ENCODE results near the gene SMAD2.
"Not testable (repeated sequence)": the region's sequence is repeated elsewhere in the genome, so short reads cannot be mapped to it uniquely, and the experiment has no call there.

SMAD2 gene

DNA sequence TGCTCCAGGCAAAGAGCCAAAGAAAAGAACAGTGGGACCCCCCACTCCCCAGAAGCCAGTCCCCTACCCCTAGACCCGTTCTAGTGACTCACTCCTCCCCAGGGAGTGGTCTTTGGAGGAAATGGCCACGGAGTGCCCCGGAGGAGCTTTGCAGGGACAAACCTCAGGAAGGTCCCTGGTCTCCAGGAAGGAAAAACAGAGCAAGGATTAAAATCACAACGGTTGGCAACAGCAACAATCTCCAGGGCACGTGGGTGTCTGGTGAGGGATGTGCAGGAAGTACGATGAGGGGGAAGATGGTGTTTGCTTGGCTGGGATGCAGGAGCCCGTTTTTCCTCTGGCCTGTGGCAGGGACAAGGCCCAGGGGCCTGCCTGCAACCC, 135.0 kb downstream of the SMAD2 start:
- no peak for DNase-seq (ENCODE audit: low read depth in 1 of 2, low spot score in 1 of 2)

DNA sequence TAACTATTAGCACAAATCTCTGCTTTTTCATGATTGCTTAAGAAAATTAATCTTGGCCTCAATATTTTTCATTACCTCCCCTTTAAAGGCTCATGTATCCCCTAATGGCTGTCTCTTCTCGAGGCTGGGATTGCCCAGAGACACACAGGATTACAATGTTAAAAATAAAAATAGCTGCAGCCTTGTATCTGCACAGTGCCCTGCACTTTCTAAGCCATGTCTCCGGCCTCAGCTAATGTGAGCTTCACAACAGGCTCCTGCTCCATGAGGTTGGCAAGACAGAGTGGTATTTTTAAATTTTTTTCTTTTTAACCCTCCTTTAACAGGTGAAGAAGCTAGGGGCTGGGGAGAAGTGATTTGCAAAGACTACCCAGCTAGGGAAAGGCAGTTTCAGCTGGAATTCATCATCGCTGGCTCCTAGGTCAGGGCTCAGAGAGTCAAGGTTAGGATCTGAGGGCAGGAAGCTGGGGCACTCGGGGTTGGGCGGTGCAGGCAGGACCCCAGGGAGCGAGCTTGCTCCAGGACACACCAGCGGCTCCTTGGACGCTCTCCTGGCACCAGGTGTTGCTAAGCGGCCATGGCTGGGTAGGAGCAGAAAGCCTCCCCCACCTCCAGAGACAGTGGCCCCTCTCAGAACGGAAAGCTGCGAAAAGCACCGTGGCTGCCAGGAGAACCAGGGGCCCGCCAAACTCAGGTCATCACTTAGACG, 135.6 kb downstream of the SMAD2 start:
- no peak for DNase-seq (ENCODE audit: low read depth in 1 of 2, low spot score in 1 of 2)

DNA sequence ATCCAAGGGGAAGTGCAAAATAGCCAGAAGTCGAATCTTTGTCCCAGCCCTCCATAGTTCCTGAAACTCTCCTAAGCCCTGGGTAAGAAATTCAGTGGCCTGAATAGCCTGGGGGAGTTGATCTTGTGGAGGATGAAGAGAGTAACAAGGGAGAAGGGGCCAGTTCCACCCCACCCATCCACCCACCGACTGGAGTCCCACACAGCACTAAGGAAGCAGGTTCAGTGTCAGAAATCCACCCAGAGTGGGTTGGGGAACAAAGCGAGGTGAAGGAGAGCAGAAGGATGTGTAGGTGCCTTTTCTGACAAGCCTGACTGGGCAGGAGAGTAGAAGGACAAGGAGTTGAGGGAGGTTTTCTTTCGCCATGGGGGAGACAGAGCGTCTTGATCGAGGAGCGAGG, 136.8 kb downstream of the SMAD2 start:
- no peak for DNase-seq (ENCODE audit: low read depth in 1 of 2, low spot score in 1 of 2)

DNA sequence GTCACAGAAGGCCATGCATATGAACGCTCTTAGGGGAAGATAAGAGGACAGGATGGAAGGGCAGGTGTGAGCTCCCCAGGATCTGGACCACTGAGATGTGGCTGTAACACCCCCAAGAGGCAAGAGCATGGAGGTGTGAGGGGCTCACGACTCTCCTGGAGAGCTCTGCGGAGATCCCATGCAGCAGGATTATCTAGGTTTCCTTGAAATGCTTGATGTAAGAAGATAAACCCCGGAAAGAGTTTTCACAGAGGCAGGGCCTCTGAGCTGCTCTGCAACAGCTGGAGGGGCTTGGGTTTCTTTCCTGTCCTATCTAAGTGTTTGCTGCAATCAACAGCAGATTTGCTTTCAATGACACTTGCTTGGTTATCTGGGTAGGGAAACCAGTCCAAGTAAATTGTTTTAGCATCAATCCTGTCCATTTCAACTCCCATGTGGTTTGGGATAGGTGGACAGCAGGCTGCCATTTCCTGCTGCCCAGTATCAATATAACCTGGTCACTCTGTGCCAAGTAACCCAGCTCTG, 138.9 kb downstream of the SMAD2 start:
- no peak for DNase-seq (ENCODE audit: low read depth in 1 of 2, low spot score in 1 of 2)

GRCh38 chr18:47790036-47790435, 140.4 kb downstream of the SMAD2 start:
- DNase-seq (ENCODE audit: low read depth in 1 of 2, low spot score in 1 of 2), result no peak

DNA sequence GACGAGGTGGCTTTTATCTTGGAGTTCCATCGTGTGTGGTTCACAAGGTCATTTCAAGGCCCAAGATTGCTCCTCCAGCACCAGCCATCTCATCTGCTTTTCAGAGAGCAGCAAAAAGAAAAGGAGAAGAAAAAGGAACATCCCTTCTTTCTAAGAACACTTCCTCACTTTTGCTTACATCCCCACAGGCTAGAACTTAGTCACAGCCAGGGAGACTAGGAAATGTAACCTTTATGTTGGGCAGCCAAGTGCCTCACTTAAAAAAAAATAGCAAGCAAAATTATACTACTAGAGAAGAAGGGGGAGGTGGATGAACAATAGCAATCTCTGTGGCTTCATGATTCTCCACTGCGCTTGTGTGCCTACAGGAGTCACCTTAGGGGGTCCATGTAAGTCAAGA, 141.8 kb downstream of the SMAD2 start:
- DNase-seq (ENCODE audit: low read depth in 1 of 2, low spot score in 1 of 2), result no peak

- no peak for DNase-seq (ENCODE audit: low read depth in 1 of 2, low spot score in 1 of 2)
These were observed 148.9 kb downstream of the SMAD2 start for GRCh38 chr18:47781561-47781960.

DNA sequence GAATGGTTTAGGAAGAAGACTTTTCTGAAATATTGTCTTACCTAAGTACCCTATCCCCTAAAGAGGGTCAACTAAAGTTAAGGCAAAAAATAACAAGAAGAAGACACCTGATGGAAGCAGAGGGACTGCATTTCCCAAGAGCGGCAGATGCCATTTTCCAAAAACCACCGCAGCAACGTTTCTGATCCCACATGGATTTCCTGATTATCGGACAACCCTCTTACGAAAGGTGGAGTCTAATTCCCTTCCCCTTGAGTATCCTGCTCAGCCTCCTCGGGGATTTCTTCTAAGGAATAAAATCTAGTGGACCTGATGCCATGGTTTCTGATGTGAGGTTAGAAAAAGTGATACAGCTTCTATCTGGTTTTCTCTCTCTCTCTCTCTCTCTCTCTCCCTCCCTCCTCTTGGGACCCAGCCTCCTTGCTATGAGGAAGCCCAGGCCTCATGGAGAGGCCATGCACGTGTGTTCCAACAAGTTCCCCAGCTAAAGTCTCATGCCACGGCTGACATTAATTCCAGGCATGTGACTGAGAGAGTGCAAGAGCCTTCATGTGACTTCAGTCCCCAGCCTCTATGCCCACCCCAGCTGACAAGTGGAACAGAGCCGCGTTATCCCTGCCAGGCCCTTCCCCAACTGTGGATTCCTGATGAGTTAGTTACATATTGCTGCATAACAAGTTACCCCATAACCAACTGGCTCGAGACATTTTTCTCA, 150.3 kb downstream of the SMAD2 start:
- DNase-seq (ENCODE audit: low read depth in 1 of 2, low spot score in 1 of 2), result no peak

DNA sequence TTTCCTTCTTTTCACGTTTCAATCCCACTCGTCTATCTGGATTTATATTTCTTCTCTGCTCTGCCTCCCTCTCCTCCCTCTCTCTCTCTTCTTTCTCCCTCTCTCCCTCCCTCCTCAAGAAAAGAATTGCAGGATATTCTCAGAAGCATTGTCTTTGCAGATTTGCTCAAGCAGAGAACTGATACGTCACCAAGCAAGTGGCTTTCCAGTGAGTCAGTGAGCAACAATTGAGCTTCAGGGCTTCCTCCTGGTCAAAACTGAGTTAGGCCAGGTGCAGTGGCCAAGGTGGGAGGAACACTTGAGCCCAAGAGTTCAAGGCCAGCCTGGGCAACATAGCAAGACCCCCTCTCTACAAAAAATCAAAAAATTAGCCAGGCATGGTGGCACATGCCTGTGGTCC, 151.1 kb downstream of the SMAD2 start:
- no peak for DNase-seq (ENCODE audit: low read depth in 1 of 2, low spot score in 1 of 2)

- DNase-seq (ENCODE audit: low read depth in 1 of 2, low spot score in 1 of 2), result no peak
These were observed 152.8 kb downstream of the SMAD2 start for GRCh38 chr18:47777626-47778025.

DNA sequence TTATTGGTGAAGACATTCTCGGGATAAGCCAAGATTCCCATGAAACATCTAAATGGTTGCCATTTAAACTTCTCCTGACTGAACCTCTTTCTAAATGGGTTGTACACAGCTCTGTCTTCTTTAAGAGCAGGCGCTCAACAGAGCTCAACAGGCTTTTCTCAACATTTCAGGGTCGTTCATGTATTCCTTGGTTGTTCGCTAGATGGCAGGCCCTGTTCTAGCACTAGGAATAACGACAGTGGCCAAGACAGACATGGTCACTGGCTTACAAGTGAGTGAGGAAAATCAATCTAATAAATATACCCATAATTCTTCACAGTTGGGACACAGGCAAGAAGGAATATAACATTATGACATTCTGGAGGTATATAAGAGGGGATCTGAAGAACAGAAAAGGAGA, 154.5 kb downstream of the SMAD2 start:
- DNase-seq (ENCODE audit: low read depth in 1 of 2, low spot score in 1 of 2), result no peak

- no peak for DNase-seq (ENCODE audit: low read depth in 1 of 2, low spot score in 1 of 2)
These were observed 156.5 kb downstream of the SMAD2 start for GRCh38 chr18:47773931-47774330.

DNA sequence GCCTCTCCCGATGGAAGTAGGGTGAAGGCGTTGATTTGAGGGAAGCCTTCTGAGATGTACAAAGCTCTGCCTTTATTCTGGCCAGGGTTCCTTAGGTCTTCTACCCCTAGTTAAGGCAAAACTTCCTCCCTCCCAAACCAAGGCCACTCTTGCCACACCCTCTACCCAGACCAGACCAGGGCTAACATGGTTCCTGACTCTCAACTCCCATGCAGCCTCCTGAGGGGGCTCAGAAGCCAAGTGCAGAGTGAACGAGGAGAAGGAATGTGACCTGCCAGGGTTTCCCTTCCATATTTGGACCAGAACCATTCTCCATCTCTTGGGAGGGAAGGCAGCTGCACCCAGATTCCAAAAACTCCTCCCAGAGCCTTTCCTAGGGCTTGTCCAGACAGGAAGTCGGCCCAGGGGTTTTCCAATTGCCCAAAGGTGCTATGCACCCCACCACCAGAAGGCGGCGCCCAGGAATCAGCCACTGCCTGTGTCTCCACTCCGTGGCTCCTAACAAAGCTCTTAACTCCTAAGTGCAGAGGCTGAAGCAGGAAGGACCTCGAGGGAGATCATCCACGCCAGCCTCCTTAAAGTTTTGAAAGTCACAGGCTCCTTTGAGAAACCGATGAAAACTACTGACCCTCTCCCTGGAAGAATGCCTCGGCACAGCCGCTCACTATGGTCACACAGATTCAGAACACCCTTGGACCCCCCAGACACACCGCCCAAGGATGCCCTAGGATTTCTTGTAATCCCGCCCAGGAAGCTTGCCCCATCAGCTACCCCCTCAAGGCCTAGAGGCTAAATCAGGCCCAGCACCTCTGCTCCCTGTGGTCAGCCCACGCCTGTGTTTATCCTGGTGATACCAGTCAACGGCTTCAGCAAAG, 157.8 kb downstream of the SMAD2 start:
- DNase-seq (ENCODE audit: low read depth in 1 of 2, low spot score in 1 of 2), result peak in 1 of 2 donors; percentile 48

- DNase-seq (ENCODE audit: low read depth in 1 of 2, low spot score in 1 of 2), result no peak
These were observed 158.5 kb downstream of the SMAD2 start for GRCh38 chr18:47771922-47772321.

DNA sequence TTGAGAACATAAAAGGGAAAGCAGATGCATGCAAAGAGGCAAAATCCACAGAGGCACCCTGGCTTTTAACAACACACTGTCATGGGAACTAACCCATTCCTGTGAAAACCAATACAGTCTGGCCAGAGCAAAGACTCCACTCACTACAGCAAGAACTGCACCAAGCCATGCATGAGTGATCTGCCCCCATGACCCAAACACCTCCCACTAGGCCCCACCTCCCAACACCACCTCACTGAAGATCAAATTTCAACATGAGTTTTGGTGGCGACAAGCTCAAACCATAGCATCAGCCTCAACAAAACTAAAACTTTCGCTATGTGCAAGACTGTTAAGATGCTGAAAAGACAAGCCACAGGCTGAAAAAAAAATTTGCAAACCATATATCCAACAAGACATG, 162.8 kb downstream of the SMAD2 start:
- DNase-seq (ENCODE audit: low read depth in 1 of 2, low spot score in 1 of 2), result no peak

- DNase-seq (ENCODE audit: low read depth in 1 of 2, low spot score in 1 of 2), result not testable (repeated sequence)
These were observed 163.3 kb downstream of the SMAD2 start for GRCh38 chr18:47767198-47767597.
